K562 (cell line): Measurements from ENCODE around the gene LAP3. TPM values are rescaled to one million over a fixed set of nuclear protein-coding genes. Genes with fewer than 3 reads are reported as not detected.
A peak's percentile ranks its signal among the peaks of the same experiment; 100 is the strongest.

ENCODE experiments used
- ARID2 ChIP-seq: fragments of 450-650 bp; IDR thresholded peaks from 2 replicates; pipeline ENCODE4 v1.6.1; 2017; ENCODE audit warnings: antibody characterized with exemption, mild to moderate bottlenecking
- CBFB ChIP-seq: sonication (generic); formaldehyde crosslinking; IDR thresholded peaks from 2 replicates; pipeline ENCODE4 v1.4.0; 2020; ENCODE audit warnings: mild to moderate bottlenecking, missing genetic modification reagents
- CBX1 ChIP-seq: sonication (generic); IDR thresholded peaks from 2 replicates; pipeline ENCODE4 v1.6.1; 2016; ENCODE audit warnings: antibody characterized with exemption, low read depth, mild to moderate bottlenecking
- CCNT2 ChIP-seq: IDR thresholded peaks from 2 replicates; pipeline ENCODE4 v1.6.1; 2011; ENCODE audit warnings: borderline replicate concordance, low read depth, mild to moderate bottlenecking, moderate library complexity, mixed read lengths, low read length; ENCODE audit not compliant: insufficient read length; ENCODE audit errors: extremely low read depth
- CXXC5 ChIP-seq: fragments of 250-450 bp; sonication (Bioruptor Pico); IDR thresholded peaks from 2 replicates; pipeline ENCODE4 v1.8.0; 2022; ENCODE audit warnings: inconsistent platforms, mild to moderate bottlenecking, moderate library complexity
- E2F8 ChIP-seq: fragments of 450-650 bp; IDR thresholded peaks from 2 replicates; pipeline ENCODE4 v1.7.1; 2018; ENCODE audit warnings: mild to moderate bottlenecking, low read depth; ENCODE audit not compliant: partially characterized antibody
- EGR1 ChIP-seq: fragments of 450-650 bp; conservative IDR thresholded peaks from 2 replicates; pipeline ENCODE4 v1.6.1; 2017; ENCODE audit warnings: mild to moderate bottlenecking
- JUNB ChIP-seq: fragments of 450-650 bp; formaldehyde crosslinking; conservative IDR thresholded peaks from 2 replicates; pipeline ENCODE4 v1.4.0; 2020; ENCODE audit warnings: mild to moderate bottlenecking
- KDM4B ChIP-seq, 2 experiments: fragments of 450-650 bp in 1 of 2; sonication (generic) in 1 of 2; IDR thresholded peaks; 2 replicates each; pipeline ENCODE4 v1.6.1; 2016 to 2017; ENCODE audit warnings: borderline replicate concordance in 2 of 2, antibody characterized with exemption in 1 of 2, low read depth in 1 of 2, mild to moderate bottlenecking in 1 of 2
- L3MBTL2 ChIP-seq: fragments of 450-650 bp; IDR thresholded peaks from 2 replicates; pipeline ENCODE4 v1.6.1; 2016; ENCODE audit warnings: mild to moderate bottlenecking, moderate library complexity
- NBN ChIP-seq: fragments of 450-650 bp; IDR thresholded peaks from 2 replicates; pipeline ENCODE4 v1.6.1; 2016; ENCODE audit warnings: low read depth, mild to moderate bottlenecking
- NFE2 ChIP-seq: IDR thresholded peaks from 2 replicates; pipeline ENCODE4 v1.6.1; 2014; ENCODE audit warnings: antibody characterized with exemption, low read depth
- POLR2B ChIP-seq: fragments of 450-650 bp; IDR thresholded peaks from 2 replicates; pipeline ENCODE4 v1.6.1; 2018; ENCODE audit warnings: low read depth; ENCODE audit not compliant: partially characterized antibody
- POLR2H ChIP-seq: IDR thresholded peaks from 2 replicates; pipeline ENCODE4 v1.6.1; 2016; ENCODE audit warnings: missing genetic modification characterization, low read depth, mild to moderate bottlenecking, control low read depth, missing compliant biosample characterization, moderate library complexity
- PURB ChIP-seq: sonication (generic); formaldehyde crosslinking; IDR thresholded peaks from 2 replicates; pipeline ENCODE4 v1.9.0; 2021; ENCODE audit warnings: low read depth, mild to moderate bottlenecking, missing genetic modification reagents
- RAD51 ChIP-seq: fragments of 450-650 bp; IDR thresholded peaks from 2 replicates; pipeline ENCODE4 v1.7.1; 2016; ENCODE audit warnings: low read depth, mild to moderate bottlenecking, borderline replicate concordance
- RNF2 ChIP-seq: sonication (generic); IDR thresholded peaks from 2 replicates; pipeline ENCODE4 v1.6.1; 2016
- SRF ChIP-seq, 2 experiments: fragments of 250-450, 450-650 bp in 1 of 2; sonication (Bioruptor Pico) in 1 of 2; sonication (generic) in 1 of 2; formaldehyde crosslinking; IDR thresholded peaks; 2 replicates each; pipeline versions ENCODE4 v1.5.0 to v1.5.1; 2020 to 2022; ENCODE audit warnings: mild to moderate bottlenecking in 1 of 2, missing genetic modification reagents in 1 of 2
- TAF9B ChIP-seq: fragments of 450-650 bp; IDR thresholded peaks from 2 replicates; pipeline ENCODE4 v1.6.1; 2018; ENCODE audit warnings: mild to moderate bottlenecking; ENCODE audit not compliant: partially characterized antibody
- TBL1XR1 ChIP-seq, 2 experiments: IDR thresholded peaks; 2 replicates each; pipeline ENCODE4 v1.6.1; 2012; ENCODE audit warnings: improper control_type of control experiment in 2 of 2, low read length in 2 of 2, mild to moderate bottlenecking in 1 of 2
- ZFP30 ChIP-seq: fragments of 250-450 bp; sonication (Bioruptor Pico); IDR thresholded peaks from 2 replicates; pipeline ENCODE4 v1.8.0; 2022; ENCODE audit warnings: moderate library complexity, mild to moderate bottlenecking, inconsistent platforms, borderline replicate concordance
- ZNF12 ChIP-seq: sonication (generic); formaldehyde crosslinking; IDR thresholded peaks from 2 replicates; pipeline ENCODE4 v1.4.0; 2020; ENCODE audit warnings: mild to moderate bottlenecking, missing genetic modification reagents
- ZNF23 ChIP-seq: fragments of 250-450 bp; sonication (Bioruptor Pico); IDR thresholded peaks from 2 replicates; pipeline ENCODE4 v1.4.0; 2020; ENCODE audit warnings: mild to moderate bottlenecking
- polyA plus RNA-seq, 8 experiments: library from polyadenylated mRNA; depleted of rRNA in 4 of 8; stranded (reverse) in 5 of 8; unstranded in 3 of 8; fragments of >200 nt; fragmentation: Nextera tagmentation in 2 of 8; fragmentation: Illumina TruSeq in 1 of 8; extraction: Ambion mirVana in 2 of 8; extraction: Trizol in 1 of 8; gene quantifications; 2 replicates each; pipeline versions ENCODE4 v1.2.1 to v1.2.3, GENCODE V29; 2011 to 2014; ENCODE audit warnings: inconsistent platforms in 1 of 8, missing spikeins in 1 of 8
- total RNA-seq, 7 experiments: library from RNA; depleted of rRNA in 6 of 7; stranded (reverse); fragments of >200 nt in 6 of 7; fragmentation: Illumina TruSeq in 2 of 7; extraction: Trizol in 2 of 7; gene quantifications; 2 replicates each; pipeline versions ENCODE4 v1.2.1 to v1.2.3, GENCODE V29; 2011 to 2021; ENCODE audit warnings: low replicate concordance in 1 of 7
- TF ChIP-seq, protein P1 (sequence below): fragments of 250-450 bp; sonication (Bioruptor Pico); IDR thresholded peaks from 2 replicates; pipeline ENCODE4 v1.8.0; 2021; ENCODE audit warnings: borderline replicate concordance, mild to moderate bottlenecking, moderate library complexity; ENCODE audit not compliant: poor library complexity, severe bottlenecking
- TF ChIP-seq, protein P2 (sequence below): sonication (generic); formaldehyde crosslinking; IDR thresholded peaks from 2 replicates; pipeline ENCODE4 v1.8.0; 2022; ENCODE audit warnings: mild to moderate bottlenecking, missing genetic modification reagents

Gene LAP3
- total and polyA plus RNA-seq, 9 of the 15 experiments (the other 6 are each of a cell fraction or from before 2014, with no cell fraction given), result 82.3 to 170 (median 107) TPM

- TF ChIP-seq E2F8, result peak; percentile 13
- peak; percentile 38 for TF ChIP-seq TAF9B
- peak; percentile 19; the same call in 1 of the 2 replicates for TF ChIP-seq RAD51
- TF ChIP-seq, protein P1, sequence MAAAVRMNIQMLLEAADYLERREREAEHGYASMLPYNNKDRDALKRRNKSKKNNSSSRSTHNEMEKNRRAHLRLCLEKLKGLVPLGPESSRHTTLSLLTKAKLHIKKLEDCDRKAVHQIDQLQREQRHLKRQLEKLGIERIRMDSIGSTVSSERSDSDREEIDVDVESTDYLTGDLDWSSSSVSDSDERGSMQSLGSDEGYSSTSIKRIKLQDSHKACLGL, result peak; percentile 71
- peak; percentile 89 for TF ChIP-seq CXXC5 (CRISPR knock-in tag)
- 0 out of 2 replicates have a peak, but pooled peaks have one; percentile 78 for TF ChIP-seq CBX1
- no peak for TF ChIP-seq SRF (CRISPR knock-in tag; IDR thresholded peaks at IDR 0.05)
- TF ChIP-seq CCNT2, result peak; percentile 69
- TF ChIP-seq NFE2, result no peak
- peak; percentile 70; the same call in 1 of the 2 replicates for TF ChIP-seq RNF2
- TF ChIP-seq ZFP30 (CRISPR knock-in tag), result no peak
- TF ChIP-seq ZNF12 (CRISPR knock-in tag), result 0 out of 2 replicates have a peak, but pooled peaks have one; percentile 20
- TF ChIP-seq PURB (CRISPR knock-in tag), result no peak
- TF ChIP-seq POLR2B, result peak; percentile 55
- peak; percentile 23; the same call in 1 of the 2 replicates for TF ChIP-seq CBFB
- peak; percentile 99 for TF ChIP-seq L3MBTL2
- TF ChIP-seq NBN, result peak; percentile 87; the same call in 1 of the 2 replicates
- peak; percentile 74 for TF ChIP-seq JUNB (CRISPR knock-in tag)
- TF ChIP-seq, protein P2, sequence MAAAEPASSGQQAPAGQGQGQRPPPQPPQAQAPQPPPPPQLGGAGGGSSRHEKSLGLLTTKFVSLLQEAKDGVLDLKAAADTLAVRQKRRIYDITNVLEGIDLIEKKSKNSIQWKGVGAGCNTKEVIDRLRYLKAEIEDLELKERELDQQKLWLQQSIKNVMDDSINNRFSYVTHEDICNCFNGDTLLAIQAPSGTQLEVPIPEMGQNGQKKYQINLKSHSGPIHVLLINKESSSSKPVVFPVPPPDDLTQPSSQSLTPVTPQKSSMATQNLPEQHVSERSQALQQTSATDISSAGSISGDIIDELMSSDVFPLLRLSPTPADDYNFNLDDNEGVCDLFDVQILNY (CRISPR knock-in tag), result peak; percentile 15; the same call in 1 of the 2 replicates
- TF ChIP-seq ZNF23 (CRISPR knock-in tag), result no peak
- no peak for TF ChIP-seq ARID2
- TF ChIP-seq POLR2H, result peak; percentile 67
- TF ChIP-seq EGR1, result peak; percentile 98
- TF ChIP-seq TBL1XR1 (IDR thresholded peaks at IDR 0.05; ENCODE audit: low read length in 2 of 2), result 0 out of 4 replicates have a peak, but pooled peaks of 1 of the 2 experiments have one; percentile 7
- TF ChIP-seq KDM4B (IDR thresholded peaks at IDR 0.05; ENCODE audit: borderline replicate concordance in 2 of 2, low read depth in 1 of 2), result no peak; a peak in 1 of 4 replicates
These were observed at the start of gene LAP3 (continued) for GRCh38 chr4:17576932-17577664.
